Measurements from ENCODE around the gene ZNF3. TPM values are rescaled to one million over a fixed set of nuclear protein-coding genes. Genes with fewer than 3 reads are reported as not detected.

ZNF3 gene
- polyA plus RNA-seq, 2 of the 4 experiments (the other 2 are of a cell fraction): 22.5 to 30.2 TPM

DNA sequence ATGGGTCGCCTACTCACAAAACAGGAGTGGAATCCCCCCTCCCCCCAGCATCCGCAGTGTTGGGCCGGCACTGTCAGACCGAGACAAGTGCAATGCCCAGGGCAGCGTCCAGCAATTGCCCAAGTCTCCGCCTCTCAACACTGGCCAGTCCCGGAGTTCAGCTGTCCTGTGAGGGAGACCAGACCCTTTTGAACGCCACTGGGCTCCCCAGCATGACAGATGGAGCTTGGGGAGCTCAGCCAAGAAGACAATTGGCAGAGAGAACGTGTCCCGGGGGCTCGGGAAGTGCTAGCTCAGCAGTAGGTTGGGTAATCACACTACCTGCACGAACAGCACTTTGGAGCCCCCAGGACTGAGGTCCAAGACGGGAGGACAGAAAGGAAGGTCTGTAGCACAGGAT lies 12.0 kb upstream of the ZNF3 start:
- no peak overlapping the region for H3K4me2 ChIP-seq
- H3K27ac ChIP-seq: no peak overlapping the region
- no peak for TF ChIP-seq HOXB5 (CRISPR knock-in tag; IDR thresholded peaks at IDR 0.05)
- TF ChIP-seq, protein P1, sequence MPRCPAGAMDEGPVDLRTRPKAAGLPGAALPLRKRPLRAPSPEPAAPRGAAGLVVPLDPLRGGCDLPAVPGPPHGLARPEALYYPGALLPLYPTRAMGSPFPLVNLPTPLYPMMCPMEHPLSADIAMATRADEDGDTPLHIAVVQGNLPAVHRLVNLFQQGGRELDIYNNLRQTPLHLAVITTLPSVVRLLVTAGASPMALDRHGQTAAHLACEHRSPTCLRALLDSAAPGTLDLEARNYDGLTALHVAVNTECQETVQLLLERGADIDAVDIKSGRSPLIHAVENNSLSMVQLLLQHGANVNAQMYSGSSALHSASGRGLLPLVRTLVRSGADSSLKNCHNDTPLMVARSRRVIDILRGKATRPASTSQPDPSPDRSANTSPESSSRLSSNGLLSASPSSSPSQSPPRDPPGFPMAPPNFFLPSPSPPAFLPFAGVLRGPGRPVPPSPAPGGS (IDR thresholded peaks at IDR 0.05): 0 out of 3 replicates have a peak, but pooled peaks have one; percentile 2
- FAIRE-seq (no peak), DNase-seq (ENCODE audit: low read depth in 1 of 2, low spot score in 1 of 2) (no peak), ATAC-seq (peak in 1 of 2 experiments; percentile 1; a peak in 1 of 6 replicates)
- no peak overlapping the region for H3K4me3 ChIP-seq
- POLR2A ChIA-PET: interaction anchor here (1.4 kb wide), 1 partner anchor 8 kb away, joined by 3 read pairs; the partner anchor contains the start of genes AP4M1 and MCM7
- CTCF ChIA-PET: no interaction called here
- 86% methylated on average over 13 of the region's 13 CpGs for WGBS (ENCODE audit: missing lambda C conversion rate)
- H3K4me1 ChIP-seq: peaks cover 10% of the 10 kb centered on the region
- no peaks in the 10 kb centered on the region for H3K9me3 ChIP-seq

DNA sequence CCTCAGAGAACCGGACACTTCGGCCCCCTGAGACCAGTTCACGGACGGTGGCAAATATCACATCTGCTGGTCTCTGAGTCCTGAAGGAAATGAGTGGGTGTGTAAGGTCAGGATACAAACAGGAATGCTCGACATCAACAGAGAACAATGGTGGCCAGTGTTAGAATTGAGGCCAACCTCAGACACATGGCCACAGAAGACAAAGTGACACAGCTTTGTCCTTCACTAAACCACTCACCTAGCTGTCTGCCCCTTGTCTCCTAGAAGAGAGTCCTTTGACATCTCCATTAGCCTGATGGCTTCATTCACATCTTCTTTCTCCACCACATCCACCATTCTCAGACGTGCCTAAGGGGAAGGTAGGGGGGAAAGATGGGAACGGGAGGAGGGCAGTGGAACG lies 11.5 kb upstream of the ZNF3 start:
- Histone ChIP-seq H3K27ac (no peak overlapping the region), H3K4me1 (peaks cover 14% of the 10 kb centered on the region), H3K4me3 (no peak overlapping the region), H3K4me2 (no peak overlapping the region), H3K9me3 (no peaks in the 10 kb centered on the region)
- POLR2A ChIA-PET: interaction anchor here (1.4 kb wide), 1 partner anchor 9 kb away, joined by 3 read pairs; the partner anchor contains the start of genes AP4M1 and MCM7
- TF ChIP-seq MAX (IDR thresholded peaks at IDR 0.05) (0 out of 2 replicates have a peak, but pooled peaks have one; percentile 11), CBX8 (IDR thresholded peaks at IDR 0.05) (no peak), EHF (CRISPR knock-in tag; IDR thresholded peaks at IDR 0.05) (no peak), SREBF2 (IDR thresholded peaks at IDR 0.05) (no peak), POLR2AphosphoS2 (conservative IDR thresholded peaks at IDR 0.05; ENCODE audit: low read length) (0 out of 2 replicates have a peak, but pooled peaks have one; percentile 48)
- FAIRE-seq: no peak
- no peak for DNase-seq (ENCODE audit: low read depth in 1 of 2, low spot score in 1 of 2)
- 85% methylated on average over 8 of the region's 8 CpGs for WGBS (ENCODE audit: missing lambda C conversion rate)
- CTCF ChIA-PET: no interaction called here
- ATAC-seq: no peak

GRCh38 chr7:100091411-100092181 lies 10.1 kb upstream of the ZNF3 start:
- Histone ChIP-seq H3K4me2 (no peak overlapping the region), H3K4me3 (no peak overlapping the region), H3K9me3 (no peaks in the 10 kb centered on the region), H3K27ac (no peak overlapping the region), H3K4me1 (peaks cover 14% of the 10 kb centered on the region)
- ChIA-PET POLR2A (interaction anchor here (4.8 kb wide), 1 partner anchor 10 kb away, joined by 46 read pairs; the partner anchor contains the start of genes AP4M1 and MCM7), CTCF (interaction anchor here (0.6 to 1.1 kb wide), 2 partner anchors 9 to 316 kb away, joined by 4 to 5 read pairs; no protein-coding TSS in a partner anchor)
- ATAC-seq: peak; percentile 41 to 49; a peak in 5 of 6 replicates
- 76% methylated on average over 19 of the region's 19 CpGs for WGBS (ENCODE audit: missing lambda C conversion rate)
- FAIRE-seq: no peak
- DNase-seq (ENCODE audit: low read depth in 1 of 2, low spot score in 1 of 2): peak in 1 of 2 experiments; percentile 42
- TF ChIP-seq POLR2AphosphoS2 (conservative IDR thresholded peaks at IDR 0.05; ENCODE audit: low read length) (peak; percentile 97), CBX8 (IDR thresholded peaks at IDR 0.05) (no peak), RARB (CRISPR knock-in tag; IDR thresholded peaks at IDR 0.05) (peak; percentile 79; the same call in 1 of the 2 replicates), FOXS1 (CRISPR knock-in tag; IDR thresholded peaks at IDR 0.05) (0 out of 2 replicates have a peak, but pooled peaks have one; percentile 21), HOXA7 (CRISPR knock-in tag; IDR thresholded peaks at IDR 0.05) (peak; percentile 88), TFCP2L1 (CRISPR knock-in tag; IDR thresholded peaks at IDR 0.05) (peak; percentile 84; the same call in 1 of the 2 replicates), JUN (IDR thresholded peaks at IDR 0.05) (0 out of 5 replicates have a peak, but pooled peaks of 1 of the 2 experiments have one; percentile 27), SREBF2 (IDR thresholded peaks at IDR 0.05) (no peak), RFX5 (IDR thresholded peaks at IDR 0.05) (no peak), TP53 (CRISPR knock-in tag; IDR thresholded peaks at IDR 0.05) (peak; percentile 89), BHLHE40 (IDR thresholded peaks at IDR 0.05; ENCODE audit: low read depth, low read length) (peak; percentile 22; the same call in 1 of the 2 replicates), MAX (IDR thresholded peaks at IDR 0.05) (no peak), HDAC2 (IDR thresholded peaks at IDR 0.05) (no peak), FOSL2 (IDR thresholded peaks at IDR 0.05) (no peak), FOSL2 (CRISPR knock-in tag; IDR thresholded peaks at IDR 0.05) (0 out of 2 replicates have a peak, but pooled peaks have one; percentile 2), EHF (CRISPR knock-in tag; IDR thresholded peaks at IDR 0.05) (0 out of 2 replicates have a peak, but pooled peaks have one; percentile 25), FOSB (CRISPR knock-in tag; IDR thresholded peaks at IDR 0.05) (peak; percentile 96)

All from A549 (cell line).